Muscle of back (tissue), 13 donors: Measurements from ENCODE around the gene ACYP2. TPM values are rescaled to one million over a fixed set of nuclear protein-coding genes. Genes with fewer than 3 reads are reported as not detected.
"Not testable (repeated sequence)": the region's sequence is repeated elsewhere in the genome, so short reads cannot be mapped to it uniquely, and the experiment has no call there.

Experiments
- DNase-seq, 3 donors: peaks; one replicate each; pipeline versions ENCODE4 v3.0.0 to v3.0.0-alpha.2; 2013
- long read RNA-seq, 9 donors: transcript quantifications; one replicate each; lab custom pipeline, GENCODE V29; 2026
- polyA plus RNA-seq, 10 donors: library from polyadenylated mRNA; unstranded; fragments of 120-200 nt; gene quantifications; one replicate each; pipeline ENCODE4 v1.2.1, GENCODE V29; 2013; ENCODE audit not compliant: insufficient read length in 10 of 10

ACYP2 gene
- 10 to 100 TPM; 19.0 to 29.3 (median 23.8) TPM for polyA plus RNA-seq
- long read RNA-seq, donor 1, partial matches to known transcripts: 6 of 15 reads
- long read RNA-seq, donor 1, other reads (novel, unspliced or antisense): 8 of 15 reads
- long read RNA-seq, donor 2, partial matches to known transcripts: 0 of 9 reads
- long read RNA-seq, donor 2, other reads (novel, unspliced or antisense): 9 of 9 reads
- long read RNA-seq, donor 3: 0 reads
- long read RNA-seq, donor 4, partial matches to known transcripts: 0 of 9 reads
- long read RNA-seq, donor 4, other reads (novel, unspliced or antisense): 9 of 9 reads
- long read RNA-seq, donor 5, partial matches to known transcripts: 0 of 20 reads
- long read RNA-seq, donor 5, other reads (novel, unspliced or antisense): 19 of 20 reads
- long read RNA-seq, donor 6, partial matches to known transcripts: 0 of 14 reads
- long read RNA-seq, donor 6, other reads (novel, unspliced or antisense): 14 of 14 reads
- long read RNA-seq, donor 7, partial matches to known transcripts: 0 of 9 reads
- long read RNA-seq, donor 7, other reads (novel, unspliced or antisense): 6 of 9 reads
- long read RNA-seq, donor 8, partial matches to known transcripts: 0 of 12 reads
- long read RNA-seq, donor 8, other reads (novel, unspliced or antisense): 11 of 12 reads
- long read RNA-seq, donor 9: 0 reads

DNA sequence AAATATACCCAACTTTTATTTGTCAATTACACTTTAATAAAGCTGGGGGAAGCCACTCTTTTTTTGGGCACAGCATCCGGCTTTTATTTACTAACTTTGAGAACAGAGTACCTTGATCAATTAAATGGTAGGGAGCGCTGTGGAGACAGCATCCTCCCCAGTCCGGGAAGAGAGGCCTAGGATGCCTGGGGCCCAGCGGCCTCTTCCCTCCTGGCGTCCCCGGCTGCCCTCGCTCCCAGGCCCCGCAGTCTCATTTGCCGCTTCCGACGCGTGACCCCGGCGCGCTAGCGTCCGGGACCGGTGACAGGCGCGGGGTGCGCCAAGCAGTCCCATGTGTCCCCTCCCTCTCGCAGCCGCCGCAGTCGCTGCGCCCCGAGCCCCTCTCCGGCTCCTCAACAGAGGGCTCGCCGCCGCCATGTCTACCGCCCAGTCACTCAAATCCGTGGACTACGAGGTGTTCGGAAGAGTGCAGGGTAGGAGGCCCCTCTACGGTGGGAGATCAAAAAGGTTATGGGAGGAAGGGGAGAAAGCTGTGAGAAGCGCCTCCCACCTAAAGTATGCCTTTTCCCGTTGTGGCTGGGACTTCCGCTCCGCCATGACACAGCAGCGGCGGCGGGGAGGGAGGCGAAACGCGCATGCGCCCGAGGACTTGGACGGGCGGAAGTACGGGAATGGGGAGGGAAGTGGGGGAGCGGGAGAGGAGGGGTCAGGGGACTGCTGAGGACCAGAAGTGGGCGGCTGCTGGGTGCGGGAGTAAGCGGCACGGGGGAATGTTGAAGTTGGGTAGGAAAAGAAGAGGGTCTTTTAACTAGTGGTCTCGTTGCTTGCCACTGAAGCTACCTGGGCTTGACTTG lies at the start of gene ACYP2:
Gene ACYP2, plus strand, starts transcription at position 332 of the 854 bp plus-strand sequence.
- peak; percentile 97 to 99 (median 97) for DNase-seq

DNA sequence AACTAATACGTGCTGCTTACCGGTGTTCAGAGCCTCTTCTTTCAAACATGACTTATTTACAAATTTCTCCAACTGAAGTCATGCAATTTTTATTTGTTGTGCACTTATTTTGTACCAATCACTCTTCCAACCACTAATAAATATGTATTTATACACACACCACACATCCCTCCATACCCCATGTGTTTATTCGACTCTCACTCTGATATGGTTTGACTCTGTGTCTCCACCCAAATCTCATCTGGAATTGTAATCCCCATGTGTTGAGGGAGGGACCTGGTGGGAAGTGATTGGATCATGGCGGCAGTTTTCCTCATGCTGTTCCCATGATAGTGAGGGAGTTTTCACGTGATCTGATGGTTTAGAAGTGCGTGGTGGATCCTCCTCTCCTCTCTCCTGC lies 49.5 kb upstream of the ACYP2 start:
- DNase-seq: no peak

- DNase-seq: no peak
Measured at GRCh38 chr2:54067851-54068375, 47.5 kb upstream of the ACYP2 start.

GRCh38 chr2:54072483-54072882 lies 42.9 kb upstream of the ACYP2 start:
- not testable (repeated sequence) for DNase-seq

- no peak for DNase-seq
Measured at GRCh38 chr2:54073796-54074195, 41.6 kb upstream of the ACYP2 start.

GRCh38 chr2:54074606-54075341 lies 40.6 kb upstream of the ACYP2 start:
- no peak for DNase-seq

DNA sequence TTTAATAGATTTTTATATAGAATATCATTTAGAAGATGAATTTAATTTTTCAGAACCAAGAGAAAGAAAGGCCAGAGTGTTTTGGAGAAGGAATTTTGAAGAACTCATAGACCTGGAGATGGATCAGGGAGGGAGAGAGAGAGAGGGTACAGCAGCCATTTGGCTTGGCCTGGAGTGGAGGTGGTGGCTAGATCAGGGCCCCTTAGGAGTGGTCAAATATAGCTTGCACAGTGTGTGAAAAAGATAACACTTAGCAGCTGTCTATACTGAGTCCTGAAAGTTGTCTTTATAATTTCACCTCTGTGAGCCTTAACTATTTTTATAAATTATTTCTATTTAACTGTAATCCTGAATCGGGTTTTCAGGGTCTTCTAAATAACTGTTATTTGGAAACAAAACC lies 38.8 kb upstream of the ACYP2 start:
- DNase-seq: no peak

DNA sequence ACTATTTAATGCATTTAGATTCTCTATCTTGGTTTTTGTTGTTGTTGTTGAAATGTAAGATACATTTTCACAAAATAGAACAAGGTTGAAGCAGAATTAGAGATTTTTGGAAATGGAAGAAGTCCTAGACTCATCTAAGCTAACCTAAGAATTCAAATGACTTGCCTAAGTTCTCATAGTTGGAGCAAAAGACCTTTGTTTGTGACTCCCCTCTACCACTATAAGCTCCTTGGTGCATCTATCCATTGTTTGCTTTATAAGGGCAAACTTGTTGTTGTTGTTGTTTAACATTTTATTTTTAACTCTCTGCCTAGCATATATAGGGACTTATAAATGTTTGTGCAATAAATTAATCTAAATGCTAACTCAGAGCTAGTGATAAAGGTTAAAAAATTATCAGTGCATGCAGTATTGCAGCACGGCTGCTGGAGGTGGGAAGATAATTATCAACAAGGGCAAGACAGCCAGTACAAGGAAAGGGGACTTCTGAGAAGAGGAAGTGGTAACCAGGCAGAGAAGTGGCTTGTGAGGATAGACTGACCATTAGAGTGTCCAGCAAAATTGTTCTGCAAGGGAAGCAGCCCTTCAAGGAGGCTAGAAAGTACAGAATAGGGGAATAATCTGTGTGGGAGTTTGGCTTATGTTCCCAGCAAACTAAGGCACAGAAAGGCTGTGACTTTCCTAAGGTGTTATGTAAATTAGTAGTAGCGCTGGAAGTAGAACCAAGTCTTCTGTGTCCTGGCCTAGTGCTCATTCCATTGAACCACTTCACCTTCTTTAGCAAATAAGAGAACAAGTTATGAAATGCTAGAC lies 38.1 kb upstream of the ACYP2 start:
- no peak for DNase-seq

DNA sequence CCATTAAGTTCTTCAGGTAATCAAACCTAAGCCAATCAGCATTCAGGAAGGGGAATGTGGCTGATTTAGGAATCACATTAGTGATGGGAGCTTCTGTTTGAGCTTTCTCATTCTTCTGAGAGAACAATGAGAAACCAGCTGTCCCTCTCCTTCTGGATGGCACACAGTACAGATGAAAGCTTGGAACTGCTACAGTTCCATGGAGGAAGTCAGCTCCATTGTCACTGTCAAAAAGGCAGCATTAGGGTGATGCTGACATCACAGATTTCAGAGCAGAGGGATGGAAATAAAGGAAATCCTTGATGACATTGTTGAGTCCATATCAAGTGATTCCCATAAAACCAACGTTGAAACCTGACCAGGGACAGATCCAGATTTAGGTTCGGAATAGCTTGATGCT lies 36.1 kb upstream of the ACYP2 start:
- DNase-seq: no peak

DNA sequence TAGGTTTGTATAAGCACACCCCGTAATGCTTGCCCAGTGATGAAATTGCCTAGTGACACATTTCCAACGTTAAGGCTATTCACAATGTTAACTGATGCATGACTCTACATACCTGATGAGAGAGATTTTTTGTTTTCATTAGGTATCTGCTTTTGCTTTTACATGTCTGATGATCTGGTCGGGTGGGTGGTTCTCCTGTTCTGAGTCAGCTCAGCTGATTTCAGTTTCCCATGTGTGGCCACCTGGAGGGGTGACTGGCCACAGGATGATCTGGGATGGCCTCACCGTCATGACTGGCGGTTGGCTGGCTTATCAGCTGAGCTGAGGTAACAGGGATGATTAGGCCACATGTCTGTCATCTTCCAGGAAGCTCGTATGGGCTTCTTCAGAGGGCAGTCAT lies 33.8 kb upstream of the ACYP2 start:
- no peak for DNase-seq

- DNase-seq: no peak
Measured at GRCh38 chr2:54083021-54083420, 32.4 kb upstream of the ACYP2 start.

DNA sequence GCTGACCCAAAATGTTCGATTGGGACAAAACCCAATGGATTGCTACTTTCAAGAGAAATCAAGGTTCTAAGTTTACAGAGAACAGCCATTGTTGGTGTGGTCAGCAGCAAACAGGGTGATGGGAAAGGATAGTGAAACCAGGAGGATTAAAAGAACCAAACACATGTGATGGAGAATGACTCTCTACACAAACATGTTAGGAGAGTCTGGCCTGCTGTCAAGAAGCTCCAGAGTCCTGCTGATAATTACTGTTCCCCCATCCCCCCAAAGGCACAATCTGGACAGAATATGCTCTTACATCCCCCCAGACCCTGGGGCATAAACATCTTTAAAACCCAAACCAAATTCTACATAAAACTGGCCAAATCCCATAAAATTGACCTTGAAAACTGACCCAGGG lies 32.0 kb upstream of the ACYP2 start:
- DNase-seq: no peak

DNA sequence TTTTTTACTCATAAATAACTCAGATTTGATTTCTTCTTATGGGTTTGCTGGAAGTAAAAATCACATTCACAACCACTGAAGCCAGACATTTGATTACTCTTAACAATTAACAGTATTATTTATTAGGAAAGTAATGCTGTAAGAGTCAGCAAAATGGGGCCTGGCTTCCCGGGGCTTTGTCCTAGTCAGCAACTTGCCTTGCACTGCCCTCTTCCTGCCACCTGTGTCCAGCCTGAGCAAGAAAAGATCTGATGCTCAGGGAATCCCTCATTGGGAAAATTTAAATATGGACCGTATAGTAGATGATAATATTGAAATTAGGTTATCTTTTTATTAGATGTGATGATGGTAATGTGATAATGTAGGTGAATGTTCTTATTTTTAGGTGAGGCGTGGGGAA lies 30.8 kb upstream of the ACYP2 start:
- no peak for DNase-seq

- no peak for DNase-seq
Measured at GRCh38 chr2:54085069-54085468, 30.3 kb upstream of the ACYP2 start.

DNA sequence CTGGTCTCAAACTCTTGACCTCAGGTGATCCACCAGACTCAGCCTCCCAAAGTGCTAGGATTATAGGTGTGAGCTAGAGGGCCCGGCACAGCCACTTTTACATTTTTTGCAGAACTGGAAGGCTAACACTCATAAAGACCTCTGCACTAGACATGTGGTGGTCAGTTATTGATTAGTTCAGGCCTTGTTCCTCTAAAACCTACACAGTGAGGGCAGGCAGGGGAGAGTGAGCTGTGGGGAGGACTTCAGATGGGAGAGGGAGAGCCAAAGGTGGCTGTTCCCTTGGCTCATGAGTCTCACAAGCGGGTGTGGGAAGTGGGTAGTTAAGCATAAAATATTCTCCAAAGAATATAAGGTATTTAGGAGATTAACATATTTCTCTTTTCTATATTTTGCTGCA lies 29.3 kb upstream of the ACYP2 start:
- DNase-seq: no peak

DNA sequence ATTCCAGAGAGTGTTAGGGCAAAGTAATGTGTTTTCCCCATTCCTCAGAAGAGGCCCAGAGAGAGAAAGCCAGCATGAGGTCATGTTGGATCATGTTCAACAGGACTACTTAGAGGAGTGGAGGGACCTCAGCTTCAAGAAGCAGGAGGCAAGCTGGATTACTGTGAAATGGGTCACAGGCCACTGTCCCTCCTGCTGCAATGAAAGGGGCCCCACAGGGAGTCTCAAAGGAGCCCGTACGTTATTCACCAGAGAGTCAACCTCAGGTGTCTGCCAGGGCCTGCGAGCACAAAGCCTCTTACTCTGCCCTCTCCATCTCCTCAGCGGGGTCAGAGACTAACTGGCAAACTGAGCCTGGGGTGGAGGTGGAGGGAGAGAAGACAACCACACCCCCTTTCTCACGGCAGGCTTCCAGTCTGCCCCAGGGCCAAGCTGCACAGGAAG lies 27.2 kb upstream of the ACYP2 start:
- DNase-seq: peak in 2 of 3 donors; percentile 48 to 65

GRCh38 chr2:54088719-54089118 lies 26.7 kb upstream of the ACYP2 start:
- DNase-seq: no peak

DNA sequence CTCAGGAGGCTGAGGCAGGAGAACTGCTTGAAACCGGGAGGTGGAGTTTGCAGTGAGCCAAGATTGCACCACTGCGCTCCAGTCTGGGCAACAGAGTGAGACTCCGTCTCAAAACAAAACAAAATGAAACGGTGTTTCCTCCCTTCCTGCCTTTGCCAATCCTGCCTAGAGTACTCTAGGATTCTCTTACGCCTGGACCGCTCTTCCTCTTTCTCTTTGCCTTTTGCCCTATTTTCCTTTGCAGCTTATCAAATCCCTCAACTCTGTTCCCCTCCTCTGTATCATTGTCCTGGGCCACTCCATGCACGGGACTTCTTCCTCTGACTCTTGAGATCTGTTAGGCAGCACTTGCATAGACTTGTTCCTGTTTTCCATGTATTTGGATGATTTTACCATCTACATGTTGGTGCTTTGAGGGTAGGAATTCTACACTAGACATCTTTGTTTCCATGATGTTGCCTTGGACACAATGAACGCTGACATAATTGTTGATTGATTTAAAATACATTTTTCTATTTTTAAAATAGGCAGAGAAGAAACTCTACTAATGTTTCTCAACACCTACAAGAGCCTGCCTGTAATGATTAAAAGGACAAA lies 24.8 kb upstream of the ACYP2 start:
- DNase-seq: no peak

DNA sequence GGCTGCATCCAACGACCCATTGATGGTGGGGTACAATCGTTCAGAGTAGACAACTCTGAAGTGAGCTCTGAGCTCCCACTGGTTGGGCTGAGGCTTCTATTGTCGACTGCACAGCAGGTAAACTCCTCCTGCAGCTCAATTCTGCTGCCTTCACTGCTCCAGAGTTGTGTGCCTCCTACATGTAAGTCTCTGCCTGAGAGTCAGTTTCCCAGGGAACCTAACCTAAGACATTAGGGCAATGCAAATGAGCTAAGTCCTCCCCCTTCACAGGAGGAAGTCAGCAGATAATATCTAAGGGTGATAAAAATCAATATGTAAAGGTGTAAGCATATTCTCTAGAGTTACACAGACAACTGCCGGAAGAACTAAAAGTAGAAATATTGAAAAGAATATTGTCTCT lies 22.5 kb upstream of the ACYP2 start:
- no peak for DNase-seq

GRCh38 chr2:54095406-54095805 lies 20.0 kb upstream of the ACYP2 start:
- not testable (repeated sequence) for DNase-seq
